Small intestine (tissue), 7 donors: ENCODE measurements around the gene STEAP1B. TPM values are rescaled to one million over a fixed set of nuclear protein-coding genes. Genes with fewer than 3 reads are reported as not detected.

ENCODE experiments used
- DNase-seq, 2 donors: peaks; one replicate each; pipeline versions ENCODE4 v3.0.0 to v3.0.0-alpha.2; 2013
- FAIRE-seq: peaks from 2 replicates; lab custom pipeline; 2012; peaks lifted over from hg19 to GRCh38; lab: Jason Lieb, UNC
- H3K27ac ChIP-seq, 3 donors: one replicate each; pipeline ENCODE4 v1.5.1; 2013; ENCODE audit warnings: low read length in 2 of 3, mild to moderate bottlenecking in 2 of 3, control low read depth in 1 of 3, inconsistent platforms in 1 of 3, low read depth in 1 of 3, moderate library complexity in 1 of 3
- H3K27me3 ChIP-seq, 3 donors: one replicate each; pipeline ENCODE4 v1.6.1; 2013; ENCODE audit warnings: low read length in 3 of 3, inconsistent platforms in 1 of 3; ENCODE audit not compliant: control insufficient read depth in 3 of 3, insufficient read depth in 3 of 3
- H3K36me3 ChIP-seq, 3 donors: one replicate each; pipeline ENCODE4 v1.6.1; 2013; ENCODE audit warnings: low read length in 3 of 3, inconsistent platforms in 1 of 3, low read depth in 1 of 3, mild to moderate bottlenecking in 1 of 3, moderate library complexity in 1 of 3; ENCODE audit not compliant: control insufficient read depth in 3 of 3, insufficient read depth in 2 of 3
- H3K4me1 ChIP-seq, 3 donors: one replicate each; pipeline ENCODE4 v1.6.1; 2013; ENCODE audit warnings: low read length in 2 of 3, inconsistent platforms in 1 of 3, low read depth in 1 of 3, mild to moderate bottlenecking in 1 of 3, moderate library complexity in 1 of 3; ENCODE audit not compliant: control insufficient read depth in 3 of 3, insufficient read depth in 2 of 3
- H3K4me3 ChIP-seq, 3 donors: one replicate each; pipeline ENCODE4 v1.5.1; 2013; ENCODE audit warnings: low read length in 3 of 3, control low read depth in 1 of 3, inconsistent platforms in 1 of 3, low read depth in 1 of 3, mild to moderate bottlenecking in 1 of 3, moderate library complexity in 1 of 3
- H3K9me3 ChIP-seq, 2 donors: one replicate each; pipeline ENCODE4 v1.6.1; 2013; ENCODE audit warnings: low read depth in 1 of 2, low read length in 1 of 2; ENCODE audit not compliant: control insufficient read depth in 2 of 2, insufficient read depth in 1 of 2
- polyA plus RNA-seq, 4 donors: library from polyadenylated mRNA; stranded (reverse) in 3 of 4; unstranded in 1 of 4; fragments of 200-250 nt in 3 of 4; fragments of 120-200 nt in 1 of 4; gene quantifications; one replicate each; pipeline versions ENCODE4 v1.2.1 to v1.2.3, GENCODE V29; 2013
- donor health status: healthy with polysubstance abuse.
- donor health status: control.
- donor health status: control.
- donor health status: Bipolar disorder and iron deficiency.
- donor health status: healthy.

STEAP1B gene
- polyA plus RNA-seq, 4 donors, result 0.27 to 0.56 TPM; not detected in 2

- Histone ChIP-seq H3K27ac (no peak overlapping the region), H3K9me3 (no peaks in the 10 kb centered on the region), H3K4me1 (peaks cover 0 to 6% (median 0%) of the 10 kb centered on the region in 3 donors), H3K27me3 (no peaks in the 10 kb centered on the region), H3K36me3 (no peaks in the 10 kb centered on the region), H3K4me3 (no peak overlapping the region)
- no peak for FAIRE-seq
- DNase-seq, result no peak
Observed at GRCh38 chr7:22371878-22372277, 128.1 kb downstream of the STEAP1B start.

Other genes starting within 250 kb of the STEAP1B start
- 10 to 100 TPM in 2 of 4 donors, 1 to 10 TPM in 2; 5.4 to 33.4 (median 10.1) TPM for gene RAPGEF5, start 143.0 kb downstream of the STEAP1B start, polyA plus RNA-seq
- 1 to 10 TPM in 2 of 4 donors, under 1 TPM in 1, not detected in 1; 0.19 to 4.9 (median 2.2) TPM for gene IL6, start 227.0 kb upstream of the STEAP1B start, polyA plus RNA-seq